Left ventricle myocardium inferior (tissue), 1 donor: ENCODE results near the gene VPREB3. TPM values are rescaled to one million over a fixed set of nuclear protein-coding genes. Genes with fewer than 3 reads are reported as not detected.

Experiments
- DNase-seq: peaks from one replicate; pipeline ENCODE4 v3.0.0-alpha.2; 2020
- H3K27ac ChIP-seq: fragments of 200-600 bp; replicated peaks from 2 replicates; pipeline ENCODE4 v1.8.0; 2021
- H3K27me3 ChIP-seq: fragments of 200-600 bp; 2 replicates; pipeline ENCODE4 v1.8.0; 2021; ENCODE audit warnings: low read depth
- H3K36me3 ChIP-seq: fragments of 200-600 bp; 2 replicates; pipeline ENCODE4 v1.8.0; 2021
- H3K4me1 ChIP-seq: fragments of 200-600 bp; 2 replicates; pipeline ENCODE4 v1.8.0; 2021
- H3K4me3 ChIP-seq: fragments of 200-600 bp; 2 replicates; pipeline ENCODE4 v1.8.0; 2021; ENCODE audit warnings: mild to moderate bottlenecking, moderate library complexity
- H3K9me3 ChIP-seq: fragments of 200-600 bp; replicated peaks from 2 replicates; pipeline ENCODE4 v1.8.0; 2021
- intact Hi-C: fragments of 100-400 bp; cut with micrococcal nuclease; formaldehyde crosslinking; loops from one replicate; pipeline ENCODE4 v1.11.0; 2022
- long read RNA-seq: library from polyadenylated mRNA; unstranded; transcript quantifications from one replicate; pipeline ENCODE4 v2.0.0, GENCODE V29; 2021
- total RNA-seq: library from RNA; stranded (reverse); fragmentation: NEBNext Ultra II Directional; extraction: Animal tissue kit (Norgen Biotek cat#: 25700); gene quantifications from one replicate; pipeline ENCODE4 v1.2.1, GENCODE V29; 2021
- TF ChIP-seq, protein P1 (sequence below): fragments of 200-600 bp; IDR thresholded peaks from 2 replicates; pipeline ENCODE4 v1.8.0; 2021; ENCODE audit warnings: antibody characterized with exemption, mild to moderate bottlenecking, borderline replicate concordance
- donor health status: DM: no; HTN: yes; CAD: no; lungs with severe emphysema.

VPREB3 gene, protein sequence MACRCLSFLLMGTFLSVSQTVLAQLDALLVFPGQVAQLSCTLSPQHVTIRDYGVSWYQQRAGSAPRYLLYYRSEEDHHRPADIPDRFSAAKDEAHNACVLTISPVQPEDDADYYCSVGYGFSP
- total RNA-seq, result 0.69 TPM
- long read RNA-seq, result 0 reads

DNA sequence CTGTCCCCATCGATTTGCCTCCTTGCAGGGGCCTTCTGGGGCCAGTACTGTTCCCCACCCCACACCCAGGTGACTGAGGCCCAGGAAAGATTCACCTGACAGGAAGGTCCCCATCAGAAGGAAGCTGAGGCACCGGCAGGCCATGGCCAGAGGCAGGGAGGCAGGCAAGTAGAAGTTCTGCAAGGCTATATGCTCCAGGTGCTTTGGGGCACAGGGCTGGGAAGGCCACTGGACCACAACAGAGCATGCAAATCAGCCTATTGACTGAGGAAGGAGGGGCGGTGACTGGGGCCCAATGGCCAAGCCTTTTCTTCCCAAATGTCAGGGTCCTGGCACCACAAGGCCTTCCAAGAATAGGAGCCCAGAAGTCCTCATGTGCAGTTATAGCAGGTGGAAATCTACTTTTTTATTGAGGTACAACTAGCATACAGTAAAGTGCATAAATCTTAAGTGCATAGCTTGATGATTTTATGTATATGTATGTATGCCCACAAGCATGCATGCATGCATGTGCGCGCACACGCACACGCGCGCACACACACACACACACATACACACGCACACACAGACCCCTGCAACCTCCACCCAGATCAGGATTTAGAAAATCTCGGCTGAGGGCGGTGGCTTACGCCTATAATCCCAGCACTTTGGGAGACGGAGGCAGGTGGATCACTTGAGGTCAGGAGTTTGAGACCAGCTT, at the start of gene VPREB3:
Gene VPREB3 (minus strand): TSS at position 206 of the 700 bp plus-strand sequence. CDS start 62 bp downstream, at position 144.
- DNase-seq, result no peak
- H3K4me1 ChIP-seq, result peaks cover 21% of the 10 kb centered on the region
- TF ChIP-seq, protein P1, sequence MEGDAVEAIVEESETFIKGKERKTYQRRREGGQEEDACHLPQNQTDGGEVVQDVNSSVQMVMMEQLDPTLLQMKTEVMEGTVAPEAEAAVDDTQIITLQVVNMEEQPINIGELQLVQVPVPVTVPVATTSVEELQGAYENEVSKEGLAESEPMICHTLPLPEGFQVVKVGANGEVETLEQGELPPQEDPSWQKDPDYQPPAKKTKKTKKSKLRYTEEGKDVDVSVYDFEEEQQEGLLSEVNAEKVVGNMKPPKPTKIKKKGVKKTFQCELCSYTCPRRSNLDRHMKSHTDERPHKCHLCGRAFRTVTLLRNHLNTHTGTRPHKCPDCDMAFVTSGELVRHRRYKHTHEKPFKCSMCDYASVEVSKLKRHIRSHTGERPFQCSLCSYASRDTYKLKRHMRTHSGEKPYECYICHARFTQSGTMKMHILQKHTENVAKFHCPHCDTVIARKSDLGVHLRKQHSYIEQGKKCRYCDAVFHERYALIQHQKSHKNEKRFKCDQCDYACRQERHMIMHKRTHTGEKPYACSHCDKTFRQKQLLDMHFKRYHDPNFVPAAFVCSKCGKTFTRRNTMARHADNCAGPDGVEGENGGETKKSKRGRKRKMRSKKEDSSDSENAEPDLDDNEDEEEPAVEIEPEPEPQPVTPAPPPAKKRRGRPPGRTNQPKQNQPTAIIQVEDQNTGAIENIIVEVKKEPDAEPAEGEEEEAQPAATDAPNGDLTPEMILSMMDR, result no peak
- intact Hi-C loops, result no loop called here
- no peak within 1 kb of the TSS for H3K4me3 ChIP-seq
- H3K27me3 ChIP-seq, result no peaks in the 10 kb centered on the region
- H3K36me3 ChIP-seq, result no peaks in the 10 kb centered on the region
- no peaks in the 10 kb centered on the region for H3K9me3 ChIP-seq
- H3K27ac ChIP-seq, result no peak within 1 kb of the TSS

DNA sequence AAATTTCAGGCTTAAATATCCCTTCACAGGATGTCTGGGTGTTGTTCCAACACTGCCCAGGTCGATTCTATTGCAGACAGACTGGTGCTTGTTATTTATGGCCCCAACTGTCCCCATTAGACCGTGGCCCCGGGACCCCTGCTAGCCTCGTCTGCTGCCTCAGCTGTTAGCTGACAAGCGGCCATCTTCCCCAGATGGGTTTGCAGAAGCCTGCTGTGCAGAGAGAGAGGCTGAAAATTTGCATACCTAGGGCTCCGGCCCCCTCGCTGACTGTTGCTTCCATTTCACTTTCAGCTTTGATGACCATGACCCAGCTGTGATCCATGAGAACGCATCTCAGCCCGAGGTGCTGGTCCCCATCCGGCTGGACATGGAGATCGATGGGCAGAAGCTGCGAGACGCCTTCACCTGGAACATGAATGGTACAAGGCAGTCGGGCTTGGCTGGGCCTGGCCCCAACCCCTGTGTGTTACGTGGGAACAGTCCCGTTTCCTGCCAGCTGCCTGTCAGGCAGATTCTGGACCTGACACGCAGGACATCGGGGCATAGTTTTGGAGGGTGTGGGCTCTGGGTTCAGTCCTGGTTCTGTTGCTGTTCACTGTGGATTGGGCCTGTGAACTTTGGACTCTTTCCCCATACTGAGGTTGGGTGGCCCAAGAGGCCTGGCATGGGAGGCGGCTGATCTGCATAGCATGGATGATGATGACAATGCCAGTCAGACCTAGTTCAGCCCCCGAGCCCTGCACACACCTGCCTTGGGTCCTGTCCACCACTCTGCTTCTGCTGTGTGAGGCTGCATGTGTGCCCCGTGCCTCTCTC, 49.0 kb upstream of the VPREB3 start:
- Histone ChIP-seq H3K36me3 (peaks cover 89% of the 10 kb centered on the region), H3K27me3 (no peaks in the 10 kb centered on the region), H3K9me3 (no peaks in the 10 kb centered on the region), H3K4me3 (no peak overlapping the region), H3K27ac (no peak overlapping the region), H3K4me1 (peaks cover 9% of the 10 kb centered on the region)
- no peak for DNase-seq
- intact Hi-C loops, result no loop called here
- TF ChIP-seq, protein P1, result no peak

DNA sequence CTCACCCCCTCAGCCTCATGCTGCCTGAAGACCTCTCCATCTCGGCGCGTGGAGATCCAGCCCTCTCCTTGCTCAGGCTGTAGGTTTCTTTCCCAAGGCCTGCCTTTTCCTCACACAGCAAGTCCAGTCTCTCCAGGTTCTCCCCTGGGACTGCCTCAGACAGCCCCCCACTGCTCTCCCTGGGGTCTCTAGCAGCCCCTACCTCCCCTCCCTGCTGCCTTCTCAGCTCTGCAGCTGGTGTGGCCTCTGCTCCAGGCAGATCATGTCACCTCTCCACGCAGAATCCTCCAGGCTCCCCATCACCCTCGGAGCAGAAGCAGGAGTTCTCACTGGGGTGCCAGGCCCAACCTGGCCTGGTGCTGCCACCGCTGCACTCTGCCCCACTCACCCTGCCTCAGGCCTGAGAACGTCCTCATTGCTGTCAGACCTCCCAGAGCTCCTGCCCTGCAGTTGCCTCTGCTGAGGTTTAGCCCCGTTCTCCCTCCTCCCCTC, 47.7 kb upstream of the VPREB3 start:
- H3K27me3 ChIP-seq, result no peaks in the 10 kb centered on the region
- no peak for DNase-seq
- H3K36me3 ChIP-seq, result peaks cover 89% of the 10 kb centered on the region

DNA sequence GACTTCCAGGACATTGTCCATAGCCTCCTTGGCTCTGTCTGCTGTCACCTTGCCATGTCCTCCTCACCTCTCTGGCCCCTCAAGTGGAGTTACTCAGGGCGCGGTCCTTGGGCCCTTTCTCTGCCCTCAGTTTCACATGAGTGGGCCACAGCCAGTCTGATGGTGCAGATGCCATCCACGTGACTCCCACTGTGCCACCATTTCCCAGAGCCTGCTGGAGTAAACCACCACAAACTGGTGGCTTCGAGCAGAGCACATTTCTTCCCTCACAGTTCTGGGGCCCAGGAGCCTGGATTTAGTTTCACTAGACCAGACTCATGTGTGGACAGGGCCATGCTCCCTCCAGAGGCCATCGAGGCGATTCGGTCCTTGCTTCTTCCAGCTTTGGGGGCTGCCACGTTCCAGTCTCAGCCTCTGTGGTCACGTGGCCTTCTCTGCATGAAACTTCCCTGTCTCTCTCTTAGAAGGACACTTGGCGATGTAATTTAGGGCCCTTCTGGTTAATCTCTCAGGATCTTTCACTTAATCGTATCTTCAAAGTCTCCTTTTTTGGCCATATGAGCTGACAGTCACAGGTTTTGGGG, 47.1 kb upstream of the VPREB3 start:
- no peak overlapping the region for H3K4me3 ChIP-seq
- TF ChIP-seq, protein P1, result no peak
- H3K4me1 ChIP-seq, result peaks cover 9% of the 10 kb centered on the region
- H3K36me3 ChIP-seq, result peaks cover 90% of the 10 kb centered on the region
- H3K9me3 ChIP-seq, result no peaks in the 10 kb centered on the region
- no peak overlapping the region for H3K27ac ChIP-seq
- intact Hi-C loops, result no loop called here
- no peaks in the 10 kb centered on the region for H3K27me3 ChIP-seq
- DNase-seq, result no peak

More for the DNA sequence above, 47.7 kb upstream of the VPREB3 start:
- Histone ChIP-seq H3K4me1 (peaks cover 9% of the 10 kb centered on the region), H3K27ac (no peak overlapping the region), H3K9me3 (no peaks in the 10 kb centered on the region), H3K4me3 (no peak overlapping the region)
- TF ChIP-seq, protein P1, result no peak
- intact Hi-C loops, result no loop called here
